ENCODE data around the gene PLSCR5.

DNA sequence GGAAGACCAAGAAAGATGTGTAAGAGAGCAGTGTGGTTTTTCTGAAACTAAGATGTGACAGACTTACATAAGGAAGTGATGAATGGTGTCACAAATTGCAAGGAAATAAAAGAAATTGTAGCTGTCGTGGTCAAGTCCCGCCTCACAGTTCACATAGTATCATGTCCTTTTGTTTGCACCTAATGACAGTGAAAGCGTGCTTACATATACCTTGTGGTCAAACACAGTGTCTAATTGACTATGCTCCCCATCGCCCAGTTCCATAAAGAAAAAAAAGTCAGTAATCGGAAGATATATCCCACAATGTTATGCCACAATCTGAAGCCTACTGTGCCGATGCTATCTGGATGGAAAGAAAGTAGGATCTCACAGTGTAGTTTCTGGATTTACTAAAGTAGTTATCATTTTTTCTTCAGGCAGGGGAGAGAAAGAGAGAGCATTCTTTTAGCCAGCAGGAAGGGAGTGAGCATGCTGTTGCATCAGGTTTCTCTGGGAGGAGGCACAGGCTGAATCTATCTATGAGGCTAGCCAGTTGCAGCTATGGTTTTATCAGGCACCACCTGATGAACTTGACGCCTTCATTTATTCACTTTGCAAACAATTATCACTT, 50.9 kb downstream of the PLSCR5 start:
- no peak for TF ChIP-seq CTCF (IDR thresholded peaks at IDR 0.05)
- no peak for TF ChIP-seq EP300 (IDR thresholded peaks at IDR 0.05; ENCODE audit: low read depth)

All from transverse colon (tissue), 3 donors.